Measurements from ENCODE around the gene LCE1A.

GRCh38 chr1:152864443-152864842 is 37.2 kb downstream of the LCE1A start:
- TF ChIP-seq CTCF (IDR thresholded peaks at IDR 0.05) = no peak
- TF ChIP-seq ZFX (IDR thresholded peaks at IDR 0.05; ENCODE audit: borderline replicate concordance) = no peak

Data from 22Rv1 (cell line).